SU-DHL-6 (cell line): ENCODE measurements around the gene NPAP1.

ENCODE experiments used
- H2AFZ ChIP-seq: fragments of 200-600 bp; sonication (generic); 2 replicates; pipeline ENCODE4 v1.6.1; 2014; ENCODE audit warnings: low read depth, mild to moderate bottlenecking, moderate library complexity, mixed read lengths, antibody characterized with exemption, low read length; ENCODE audit not compliant: severe bottlenecking
- H3F3A ChIP-seq: fragments of 200-600 bp; shearing (Covaris generic); 2 replicates; pipeline ENCODE4 v1.6.0; 2016; ENCODE audit warnings: antibody characterized with exemption, mild to moderate bottlenecking; ENCODE audit not compliant: insufficient read depth
- H3K27ac ChIP-seq: fragments of 200-600 bp; sonication (generic); 2 replicates; pipeline ENCODE4 v1.5.1; 2016; ENCODE audit warnings: low read depth, mild to moderate bottlenecking, low read length, moderate library complexity, mixed read lengths
- H3K27me3 ChIP-seq: fragments of 200-600 bp; sonication (generic), shearing (Covaris generic); 2 replicates; pipeline ENCODE4 v1.6.0; 2014; ENCODE audit warnings: mild to moderate bottlenecking, low read length
- H3K36me3 ChIP-seq: fragments of 200-600 bp; sonication (generic); 2 replicates; pipeline ENCODE4 v1.6.1; 2014; ENCODE audit warnings: mild to moderate bottlenecking, low read length, mixed read lengths
- H3K4me2 ChIP-seq: fragments of 300-600, 200-600 bp; shearing (Covaris generic), sonication (generic); 2 replicates; pipeline ENCODE4 v1.6.0; 2014; ENCODE audit warnings: low read length, low read depth, mild to moderate bottlenecking; ENCODE audit not compliant: poor library complexity, severe bottlenecking
- H3K4me3 ChIP-seq: fragments of 200-600 bp; sonication (generic); 2 replicates; pipeline ENCODE4 v1.5.1; 2014; ENCODE audit warnings: antibody characterized with exemption, low read length, mild to moderate bottlenecking, mixed read lengths; ENCODE audit not compliant: insufficient read depth, poor library complexity, severe bottlenecking
- H3K79me2 ChIP-seq: fragments of 200-600 bp; sonication (generic); 2 replicates; pipeline ENCODE4 v1.6.1; 2014; ENCODE audit warnings: mild to moderate bottlenecking, low read length, moderate library complexity; ENCODE audit not compliant: insufficient read depth
- H3K9ac ChIP-seq: fragments of 200-600 bp; sonication (generic); 2 replicates; pipeline ENCODE4 v1.7.0; 2014; ENCODE audit warnings: mild to moderate bottlenecking, low read length
- H3K9me2 ChIP-seq: fragments of 200-600 bp; sonication (generic); replicated peaks from 2 replicates; pipeline ENCODE4 v1.6.1; 2014; ENCODE audit warnings: low read length; ENCODE audit not compliant: insufficient read depth
- H3K9me3 ChIP-seq: fragments of 200-600 bp; sonication (generic); 2 replicates; pipeline ENCODE4 v1.6.1; 2014; ENCODE audit warnings: low read length, mixed read lengths; ENCODE audit not compliant: insufficient read depth
- H4K20me1 ChIP-seq: fragments of 200-600 bp; sonication (generic); 2 replicates; pipeline ENCODE4 v1.6.1; 2014; ENCODE audit warnings: low read depth, mild to moderate bottlenecking, antibody characterized with exemption, low read length, moderate library complexity, mixed read lengths
- CTCF ChIP-seq: fragments of 200-600 bp; sonication (generic); IDR thresholded peaks from one replicate; pipeline ENCODE4 v1.5.1; 2017; ENCODE audit warnings: antibody characterized with exemption, mild to moderate bottlenecking, low read length, moderate library complexity; ENCODE audit not compliant: insufficient read depth, poor library complexity, severe bottlenecking
- EZH2phosphoT487 ChIP-seq: fragments of 200-600 bp; sonication (generic), shearing (Covaris generic); conservative IDR thresholded peaks from 2 replicates; pipeline ENCODE4 v1.6.1; 2018; ENCODE audit warnings: mild to moderate bottlenecking, antibody characterized with exemption, low read length, moderate library complexity, mixed read lengths

The NPAP1 gene

GRCh38 chr15:24683736-24684135, 8.2 kb downstream of the NPAP1 start:
- no peaks in the 10 kb centered on the region for H3K9me3 ChIP-seq
- H3F3A ChIP-seq = no peaks in the 10 kb centered on the region
- H4K20me1 ChIP-seq = no peaks in the 10 kb centered on the region
- H3K79me2 ChIP-seq = no peaks in the 10 kb centered on the region
- no peak overlapping the region for H2AFZ ChIP-seq
- no peaks in the 10 kb centered on the region for H3K36me3 ChIP-seq
- no peak overlapping the region for H3K27ac ChIP-seq
- H3K9ac ChIP-seq = no peak overlapping the region
- no peaks in the 10 kb centered on the region for H3K27me3 ChIP-seq
- no peaks in the 10 kb centered on the region for H3K9me2 ChIP-seq
- no peak overlapping the region for H3K4me2 ChIP-seq
- H3K4me3 ChIP-seq = no peak overlapping the region
- TF ChIP-seq CTCF = no peak
- TF ChIP-seq EZH2phosphoT487 = no peak

GRCh38 chr15:24684313-24684712, 8.7 kb downstream of the NPAP1 start:
- Histone ChIP-seq H3F3A (no peaks in the 10 kb centered on the region), H3K9me3 (no peaks in the 10 kb centered on the region), H4K20me1 (no peaks in the 10 kb centered on the region), H3K4me3 (no peak overlapping the region), H3K27ac (no peak overlapping the region), H2AFZ (no peak overlapping the region), H3K36me3 (no peaks in the 10 kb centered on the region), H3K9me2 (no peaks in the 10 kb centered on the region), H3K4me2 (no peak overlapping the region), H3K79me2 (no peaks in the 10 kb centered on the region), H3K9ac (no peak overlapping the region), H3K27me3 (no peaks in the 10 kb centered on the region)
- no peak for TF ChIP-seq CTCF
- TF ChIP-seq EZH2phosphoT487 = no peak

- Histone ChIP-seq H3K9ac (no peak overlapping the region), H3K9me2 (no peaks in the 10 kb centered on the region), H3K79me2 (no peaks in the 10 kb centered on the region), H3K4me3 (no peak overlapping the region), H3K27me3 (no peaks in the 10 kb centered on the region), H4K20me1 (no peaks in the 10 kb centered on the region), H3K27ac (no peak overlapping the region), H3F3A (no peaks in the 10 kb centered on the region), H3K9me3 (no peaks in the 10 kb centered on the region), H3K4me2 (no peak overlapping the region), H3K36me3 (no peaks in the 10 kb centered on the region), H2AFZ (no peak overlapping the region)
- TF ChIP-seq CTCF (no peak), EZH2phosphoT487 (no peak)
Measured at GRCh38 chr15:24696201-24696600, 20.6 kb downstream of the NPAP1 start.
